Gastroesophageal sphincter (tissue), 4 donors: ENCODE data around the gene BAG5. TPM values are rescaled to one million over a fixed set of nuclear protein-coding genes. Genes with fewer than 3 reads are reported as not detected.

Experiments
- ATAC-seq: fragments of 150-250 bp; one replicate; pipeline ENCODE4 v1.9.1; 2016; ENCODE audit warnings: mild to moderate bottlenecking, moderate library complexity
- H3K27ac ChIP-seq, 4 donors: fragments of 200-600 bp; sonication (generic) in 3 of 4; 1 replicate in 3 of 4; 2 replicates in 1 of 4; pipeline ENCODE4 v1.5.1; 2016 to 2019
- H3K27me3 ChIP-seq: fragments of 200-600 bp; sonication (generic); one replicate; pipeline ENCODE4 v1.5.1; 2019
- H3K36me3 ChIP-seq, 2 donors: fragments of 200-600 bp; sonication (generic); one replicate each; pipeline ENCODE4 v1.5.1; 2019; ENCODE audit warnings: control low read depth in 1 of 2
- H3K4me1 ChIP-seq, 3 donors: fragments of 200-600 bp; sonication (generic); 1 replicate in 2 of 3; 2 replicates in 1 of 3; pipeline ENCODE4 v1.5.1; 2016 to 2019; ENCODE audit warnings: control low read depth in 2 of 3
- H3K4me3 ChIP-seq, 2 donors: fragments of 200-600 bp; sonication (generic); one replicate each; pipeline ENCODE4 v1.5.1; 2019; ENCODE audit warnings: mild to moderate bottlenecking in 1 of 2, moderate library complexity in 1 of 2
- H3K9me3 ChIP-seq, 3 donors: fragments of 200-600 bp; sonication (generic); one replicate each; pipeline ENCODE4 v1.5.1; 2017 to 2019; ENCODE audit warnings: control low read depth in 2 of 3
- EP300 ChIP-seq: sonication (generic); formaldehyde crosslinking; IDR thresholded peaks from one replicate; pipeline ENCODE4 v1.6.1; 2017; ENCODE audit warnings: antibody characterized with exemption, mild to moderate bottlenecking
- POLR2A ChIP-seq, 2 donors: fragments of 450-650 bp; IDR thresholded peaks; one replicate each; pipeline ENCODE4 v1.6.1; 2017; ENCODE audit warnings: antibody characterized with exemption in 2 of 2, mild to moderate bottlenecking in 2 of 2, moderate library complexity in 1 of 2
- POLR2AphosphoS5 ChIP-seq: sonication (generic); formaldehyde crosslinking; IDR thresholded peaks from one replicate; pipeline ENCODE4 v1.6.1; 2017; ENCODE audit warnings: antibody characterized with exemption
- WGBS, 2 donors: methylation state at CpG; one replicate each; pipeline ENCODE4 v1.1.5; 2018; ENCODE audit warnings: low coverage in 1 of 2; 5-methylcytosine and 5-hydroxymethylcytosine counted together
- total RNA-seq, 4 donors: library from RNA; depleted of rRNA; stranded (reverse); fragments of >200 nt; gene quantifications; one replicate each; pipeline ENCODE4 v1.1.0, GENCODE V29; 2016
- TF ChIP-seq, protein P1 (sequence below), 4 experiments: fragments of 200-600 bp in 2 of 4; fragments of 450-650 bp in 2 of 4; sonication (generic) in 1 of 4; IDR thresholded peaks; one replicate each; pipeline ENCODE4 v1.5.1; 2017 to 2019; ENCODE audit warnings: antibody characterized with exemption in 4 of 4, mild to moderate bottlenecking in 2 of 4, moderate library complexity in 2 of 4

BAG5 gene
- total RNA-seq, 4 donors from 2014 or later, result 31.1 to 41.3 (median 38.5) TPM

DNA sequence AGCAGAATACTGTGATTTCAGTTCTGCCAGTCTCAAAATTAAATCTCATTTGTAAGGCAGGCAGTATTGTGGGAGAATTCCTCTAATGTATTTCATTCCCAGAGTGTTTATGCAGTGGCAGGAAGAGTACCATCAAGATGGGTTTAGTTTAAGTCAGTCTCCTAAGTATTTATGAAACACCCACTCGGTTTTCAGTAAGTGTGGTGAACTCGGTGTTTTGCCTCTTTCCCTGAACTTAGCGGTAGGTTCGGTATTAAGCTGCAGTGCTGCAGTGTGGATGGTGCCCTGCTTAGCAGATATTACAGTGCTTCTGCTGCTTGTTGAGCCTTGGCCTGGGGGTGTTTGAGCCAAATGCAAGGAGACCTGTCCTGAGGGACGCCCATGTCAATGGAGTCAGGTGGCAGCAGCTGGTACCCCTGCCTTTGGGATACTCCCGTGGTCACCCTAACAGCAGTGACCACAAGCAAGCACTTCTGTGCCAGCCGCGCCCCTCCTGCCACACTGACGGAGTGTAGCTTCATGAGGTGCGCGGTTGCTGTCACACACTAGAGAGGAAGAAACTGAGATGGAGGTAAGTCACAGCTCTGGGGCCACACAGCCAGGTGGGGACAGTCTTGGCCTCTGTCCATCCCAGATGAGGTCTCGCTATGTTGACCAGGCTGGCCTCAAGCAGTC is 16.1 kb upstream of the BAG5 start:
- Histone ChIP-seq H3K4me3 (no peak overlapping the region), H3K4me1 (peaks cover 0 to 38% (median 13%) of the 10 kb centered on the region in 3 donors), H3K27ac (peak overlapping the region in 1 of 4 donors; percentile 41), H3K9me3 (no peaks in the 10 kb centered on the region), H3K27me3 (no peaks in the 10 kb centered on the region), H3K36me3 (peaks cover 0 to 66% of the 10 kb centered on the region in 2 donors)
- 74 to 79% methylated on average over 4 to 5 of the region's 12 CpGs for WGBS, 2 donors
- TF ChIP-seq EP300 (no peak), POLR2A (IDR thresholded peaks at IDR 0.05) (no peak), POLR2AphosphoS5 (no peak)
- TF ChIP-seq, protein P1, sequence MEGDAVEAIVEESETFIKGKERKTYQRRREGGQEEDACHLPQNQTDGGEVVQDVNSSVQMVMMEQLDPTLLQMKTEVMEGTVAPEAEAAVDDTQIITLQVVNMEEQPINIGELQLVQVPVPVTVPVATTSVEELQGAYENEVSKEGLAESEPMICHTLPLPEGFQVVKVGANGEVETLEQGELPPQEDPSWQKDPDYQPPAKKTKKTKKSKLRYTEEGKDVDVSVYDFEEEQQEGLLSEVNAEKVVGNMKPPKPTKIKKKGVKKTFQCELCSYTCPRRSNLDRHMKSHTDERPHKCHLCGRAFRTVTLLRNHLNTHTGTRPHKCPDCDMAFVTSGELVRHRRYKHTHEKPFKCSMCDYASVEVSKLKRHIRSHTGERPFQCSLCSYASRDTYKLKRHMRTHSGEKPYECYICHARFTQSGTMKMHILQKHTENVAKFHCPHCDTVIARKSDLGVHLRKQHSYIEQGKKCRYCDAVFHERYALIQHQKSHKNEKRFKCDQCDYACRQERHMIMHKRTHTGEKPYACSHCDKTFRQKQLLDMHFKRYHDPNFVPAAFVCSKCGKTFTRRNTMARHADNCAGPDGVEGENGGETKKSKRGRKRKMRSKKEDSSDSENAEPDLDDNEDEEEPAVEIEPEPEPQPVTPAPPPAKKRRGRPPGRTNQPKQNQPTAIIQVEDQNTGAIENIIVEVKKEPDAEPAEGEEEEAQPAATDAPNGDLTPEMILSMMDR (IDR thresholded peaks at IDR 0.05), result no peak
- no peak for ATAC-seq

DNA sequence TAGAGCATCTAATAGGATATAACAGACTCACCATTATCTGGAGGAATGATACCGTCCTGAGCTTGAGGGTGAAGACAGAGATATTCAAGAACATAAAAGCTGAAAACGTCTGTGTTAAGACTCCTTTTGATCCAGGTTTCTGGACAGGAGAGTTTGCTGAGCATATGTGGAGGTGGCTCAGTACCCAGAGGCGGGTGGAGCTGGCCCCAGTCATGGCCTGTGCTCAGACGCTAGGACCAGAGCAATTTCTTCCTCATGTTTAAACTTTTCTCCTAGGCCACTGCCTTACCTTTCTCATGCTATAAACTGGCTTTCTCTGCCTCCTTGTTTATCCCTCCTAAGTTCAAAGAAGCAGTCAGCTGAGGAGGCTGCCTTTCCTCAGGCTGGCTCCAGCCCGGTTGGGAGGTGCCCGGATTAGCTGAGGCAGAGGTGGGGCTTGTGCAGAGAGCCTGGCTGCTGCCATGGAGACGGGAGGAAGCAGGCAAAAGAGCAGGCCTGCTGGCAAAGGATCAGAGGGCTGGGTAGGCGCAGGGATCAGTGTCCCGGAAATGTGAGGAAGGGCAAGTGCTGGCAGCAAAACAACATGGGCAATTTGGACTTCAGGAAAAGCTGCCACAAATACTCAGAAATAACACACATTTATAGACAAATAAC is 14.0 kb upstream of the BAG5 start:
- 11% methylated on average over 6 of the region's 9 CpGs; no CpG with 5 or more reads in 1 of the 2 donors for WGBS, 2 donors
- Histone ChIP-seq H3K4me1 (peaks cover 0 to 56% (median 18%) of the 10 kb centered on the region in 3 donors), H3K9me3 (no peaks in the 10 kb centered on the region), H3K27ac (peak overlapping the region; percentile 49 to 85 (median 77)), H3K27me3 (no peaks in the 10 kb centered on the region), H3K4me3 (no peak overlapping the region), H3K36me3 (peaks cover 0 to 68% of the 10 kb centered on the region in 2 donors)
- peak; percentile 97 for ATAC-seq
- TF ChIP-seq POLR2AphosphoS5, result peak; percentile 86
- no peak for TF ChIP-seq POLR2A (IDR thresholded peaks at IDR 0.05)

DNA sequence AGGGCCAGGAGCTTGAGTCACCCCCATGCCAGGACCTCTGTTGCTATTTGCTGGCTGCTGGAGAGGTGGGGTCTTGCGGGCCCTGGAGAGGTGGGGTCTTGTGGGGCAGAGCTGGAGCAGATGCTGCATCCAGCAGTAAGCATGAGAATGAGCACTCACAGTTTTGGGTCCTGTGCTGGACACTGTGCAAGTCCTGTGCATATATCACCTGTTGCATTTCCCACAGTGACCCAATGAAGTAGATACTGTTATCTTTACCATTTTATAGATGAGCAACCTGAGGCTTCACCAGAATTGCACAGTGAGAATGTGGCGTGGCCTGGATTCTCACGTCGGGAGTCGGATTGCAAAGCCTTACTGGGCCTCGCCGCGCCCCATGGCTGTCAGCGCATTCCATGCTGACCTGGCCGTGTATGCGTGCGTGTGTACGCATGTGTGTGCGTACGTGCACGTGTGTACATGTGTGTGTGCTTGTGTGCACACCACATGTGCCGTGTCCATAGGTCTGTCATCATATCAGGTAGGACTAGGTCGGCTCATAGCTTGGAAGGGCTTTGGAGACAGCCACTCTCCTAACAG is 12.3 kb upstream of the BAG5 start:
- peak overlapping the region in 3 of 4 donors; percentile 45 to 85 (median 77) for H3K27ac ChIP-seq

DNA sequence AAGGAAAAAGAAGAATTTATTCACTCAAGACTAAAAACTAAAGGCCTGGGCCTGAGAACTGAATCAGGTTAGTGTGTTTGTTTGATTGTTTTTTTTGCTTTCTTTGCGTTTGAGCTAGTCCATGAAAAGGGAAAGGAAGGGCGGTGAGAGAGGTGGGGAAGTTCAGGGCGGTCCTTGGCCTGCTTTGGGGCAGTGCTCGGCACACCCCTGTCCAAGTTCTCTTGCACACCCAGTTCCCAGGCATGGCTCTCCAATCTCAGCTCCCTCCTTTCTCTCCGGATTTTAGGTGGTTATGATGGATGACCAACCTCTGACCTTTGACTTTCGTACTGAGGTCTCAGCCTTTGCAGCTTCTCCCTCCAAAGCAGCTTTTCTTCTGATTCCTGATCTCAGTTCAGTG is 11.6 kb upstream of the BAG5 start:
- Histone ChIP-seq H3K4me3 (no peak overlapping the region), H3K27me3 (no peaks in the 10 kb centered on the region), H3K4me1 (peaks cover 0 to 76% (median 18%) of the 10 kb centered on the region in 3 donors), H3K36me3 (peaks cover 0 to 48% of the 10 kb centered on the region in 2 donors), H3K9me3 (no peaks in the 10 kb centered on the region), H3K27ac (peak overlapping the region in 3 of 4 donors; percentile 41 to 46 (median 45))
- WGBS, 2 donors, result 30 to 56% methylated on average over 2 to 6 of the region's 6 CpGs
- ATAC-seq, result no peak
- TF ChIP-seq EP300 (no peak), POLR2AphosphoS5 (no peak), POLR2A (IDR thresholded peaks at IDR 0.05) (no peak)
- TF ChIP-seq, protein P1 (IDR thresholded peaks at IDR 0.05), result no peak

More for the DNA sequence above, 12.3 kb upstream of the BAG5 start:
- ATAC-seq, result no peak
- Histone ChIP-seq H3K36me3 (peaks cover 0 to 54% of the 10 kb centered on the region in 2 donors), H3K4me3 (no peak overlapping the region), H3K4me1 (peaks cover 0 to 74% (median 18%) of the 10 kb centered on the region in 3 donors), H3K27me3 (no peaks in the 10 kb centered on the region), H3K9me3 (no peaks in the 10 kb centered on the region)
- 90 to 94% methylated on average over 9 to 14 of the region's 18 CpGs for WGBS, 2 donors
- TF ChIP-seq POLR2A (IDR thresholded peaks at IDR 0.05) (no peak), POLR2AphosphoS5 (no peak), EP300 (no peak)
- TF ChIP-seq, protein P1 (IDR thresholded peaks at IDR 0.05), result no peak

DNA sequence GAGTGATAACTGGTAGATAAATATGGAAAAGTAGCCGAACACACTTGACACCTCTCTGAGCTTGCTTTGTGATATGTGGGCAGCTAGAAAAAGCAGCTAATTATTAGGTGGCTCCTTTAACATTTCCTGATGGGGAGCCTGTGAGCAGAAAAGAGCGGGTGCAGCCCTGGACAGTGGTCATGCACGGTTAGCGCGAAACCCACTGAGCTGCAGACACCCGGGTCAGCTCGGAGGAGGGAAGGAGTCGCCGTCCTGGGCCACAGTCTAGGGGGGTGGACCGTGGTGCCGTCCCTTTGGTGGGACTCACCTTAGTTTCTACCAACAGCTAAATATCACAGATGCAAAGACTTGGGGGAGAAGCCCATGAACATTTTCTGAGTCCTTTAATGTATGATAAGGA is 7.0 kb upstream of the BAG5 start:
- no peak for ATAC-seq
- no peak overlapping the region for H3K4me3 ChIP-seq
- H3K9me3 ChIP-seq, result no peaks in the 10 kb centered on the region
- H3K4me1 ChIP-seq, result peaks cover 0 to 89% (median 14%) of the 10 kb centered on the region in 3 donors
- TF ChIP-seq POLR2A (IDR thresholded peaks at IDR 0.05), result no peak
- WGBS, 2 donors, result 76 to 79% methylated on average over 5 to 11 of the region's 11 CpGs
- no peak overlapping the region for H3K27ac ChIP-seq
- peaks cover 0 to 19% of the 10 kb centered on the region in 2 donors for H3K36me3 ChIP-seq
- H3K27me3 ChIP-seq, result no peaks in the 10 kb centered on the region
